HEK293T (cell line): ENCODE data around the gene KLF2.

ENCODE experiments used
- BHLHE40 ChIP-seq: fragments of 450-650 bp; IDR thresholded peaks from 2 replicates; pipeline ENCODE4 v1.6.1; 2016; ENCODE audit warnings: mild to moderate bottlenecking, moderate library complexity, borderline replicate concordance
- ELF4 ChIP-seq: fragments of 450-650 bp; IDR thresholded peaks from 2 replicates; pipeline ENCODE4 v1.6.1; 2017; ENCODE audit warnings: antibody characterized with exemption
- FOXA1 ChIP-seq: fragments of 450-650 bp; IDR thresholded peaks from 2 replicates; pipeline ENCODE4 v1.6.1; 2016; ENCODE audit warnings: mild to moderate bottlenecking
- FOXM1 ChIP-seq: fragments of 450-650 bp; IDR thresholded peaks from 2 replicates; pipeline ENCODE4 v1.6.1; 2017; ENCODE audit warnings: mild to moderate bottlenecking, borderline replicate concordance
- L3MBTL2 ChIP-seq: fragments of 450-650 bp; conservative IDR thresholded peaks from 2 replicates; pipeline ENCODE4 v1.6.1; 2016; ENCODE audit warnings: mild to moderate bottlenecking
- LEF1 ChIP-seq: fragments of 450-650 bp; IDR thresholded peaks from 2 replicates; pipeline ENCODE4 v1.6.1; 2017; ENCODE audit warnings: mild to moderate bottlenecking, borderline replicate concordance
- NFRKB ChIP-seq: fragments of 450-650 bp; IDR thresholded peaks from 2 replicates; pipeline ENCODE4 v1.6.1; 2016; ENCODE audit warnings: mild to moderate bottlenecking, moderate library complexity

DNA sequence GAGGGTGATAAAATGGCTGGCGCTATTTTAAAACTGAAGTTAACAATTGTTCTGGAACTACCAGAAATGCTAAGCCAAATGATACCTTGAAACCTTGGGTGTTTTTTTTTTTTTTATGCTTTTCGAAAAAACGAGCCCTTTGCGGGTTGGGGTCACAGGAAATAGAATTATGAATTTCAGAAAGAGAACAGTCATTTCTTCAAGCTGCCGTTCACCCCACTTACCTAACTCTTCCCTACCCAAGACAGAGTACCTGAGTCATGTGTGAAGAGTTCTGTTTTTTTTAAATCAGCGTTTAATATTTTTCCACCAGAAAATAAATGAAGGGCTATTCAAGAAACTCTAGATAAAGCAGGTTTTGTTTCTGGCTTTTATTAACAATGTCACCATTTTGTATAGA lies 35.3 kb downstream of the KLF2 start:
- TF ChIP-seq NFRKB, result no peak
- no peak for TF ChIP-seq BHLHE40
- TF ChIP-seq ELF4, result no peak
- no peak for TF ChIP-seq FOXM1
- TF ChIP-seq L3MBTL2, result no peak
- no peak for TF ChIP-seq FOXA1
- no peak for TF ChIP-seq LEF1
